PC-9 (cell line): Measurements from ENCODE around the gene CDAN1. TPM values are rescaled to one million over a fixed set of nuclear protein-coding genes. Genes with fewer than 3 reads are reported as not detected.

Experiments used
- Bru-seq: library from RNA; stranded (reverse); fragments of 400-500 nt; gene quantifications from one replicate; lab custom pipeline; 2021; lab: Mats Ljungman, UMichigan
- BruChase-seq, 2 experiments: library from RNA; stranded (reverse); fragments of 400-500 nt; gene quantifications; one replicate each; lab custom pipeline; 2021; lab: Mats Ljungman, UMichigan
- BruUV-seq: library from RNA; stranded (reverse); fragments of 400-500 nt; replicated peaks from 2 replicates; lab custom pipeline; 2021; lab: Mats Ljungman, UMichigan
- CTCF ChIA-PET: fragments of 300-600 bp; sonication (Branson Sonifier 250); formaldehyde crosslinking; loops from one replicate; lab custom pipeline; 2022; ENCODE audit warnings: antibody characterized with exemption; lab: Charles Lee
- POLR2A ChIA-PET: fragments of 300-600 bp; sonication (Branson Sonifier 250); formaldehyde crosslinking; loops from one replicate; lab custom pipeline; 2022; ENCODE audit warnings: antibody characterized with exemption; ENCODE audit not compliant: unreplicated experiment; lab: Charles Lee
- DNase-seq, 2 experiments: peaks; one replicate each; pipeline versions ENCODE4 v3.0.0 to v3.0.0-alpha.2; 2015 to 2022; ENCODE audit warnings: mixed read lengths in 1 of 2
- H2AFZ ChIP-seq: fragments of 200-600 bp; sonication (generic); 2 replicates; pipeline ENCODE4 v1.8.1; 2017; ENCODE audit warnings: antibody characterized with exemption
- H3F3A ChIP-seq: fragments of 200-600 bp; sonication (generic); 2 replicates; pipeline ENCODE4 v1.8.1; 2017; ENCODE audit warnings: antibody characterized with exemption, mild to moderate bottlenecking, low read depth; ENCODE audit not compliant: insufficient read depth
- H3K27ac ChIP-seq: fragments of 200-600 bp; sonication (generic); 2 replicates; pipeline ENCODE4 v1.6.1; 2016; ENCODE audit warnings: mixed run types
- H3K27me3 ChIP-seq: fragments of 200-600 bp; sonication (generic); 2 replicates; pipeline ENCODE4 v1.6.1; 2016; ENCODE audit warnings: low read depth, mixed run types; ENCODE audit not compliant: insufficient read depth
- H3K36me3 ChIP-seq: fragments of 200-600 bp; sonication (generic); 2 replicates; pipeline ENCODE4 v1.6.1; 2016; ENCODE audit warnings: low read depth, mixed run types
- H3K4me1 ChIP-seq: fragments of 200-600 bp; sonication (generic); replicated peaks from 2 replicates; pipeline ENCODE4 v1.6.1; 2016; ENCODE audit warnings: mixed run types; ENCODE audit not compliant: insufficient read depth
- H3K4me2 ChIP-seq: fragments of 200-600 bp; sonication (generic); 2 replicates; pipeline ENCODE4 v1.6.1; 2017; ENCODE audit warnings: mixed run types
- H3K4me3 ChIP-seq: fragments of 200-600 bp; sonication (generic); 2 replicates; pipeline ENCODE4 v1.6.1; 2016; ENCODE audit warnings: mixed run types
- H3K79me2 ChIP-seq: fragments of 200-600 bp; sonication (generic); 2 replicates; pipeline ENCODE4 v1.6.1; 2017; ENCODE audit warnings: low read depth, mixed run types
- H3K9me2 ChIP-seq: fragments of 200-600 bp; sonication (generic); 2 replicates; pipeline ENCODE4 v1.8.1; 2017; ENCODE audit warnings: mild to moderate bottlenecking; ENCODE audit not compliant: insufficient read depth
- H3K9me3 ChIP-seq: fragments of 200-600 bp; sonication (generic); 2 replicates; pipeline ENCODE4 v1.8.1; 2016; ENCODE audit warnings: low read depth; ENCODE audit not compliant: insufficient read depth
- H4K20me1 ChIP-seq: fragments of 200-600 bp; sonication (generic); 2 replicates; pipeline ENCODE4 v1.8.1; 2017; ENCODE audit not compliant: insufficient read depth
- EZH2 ChIP-seq: fragments of 200-600 bp; sonication (generic); IDR thresholded peaks from 2 replicates; pipeline ENCODE4 v1.8.0; 2017; ENCODE audit warnings: antibody characterized with exemption, low read depth
- intact Hi-C: fragments of 100-400 bp; cut with micrococcal nuclease; formaldehyde crosslinking; loops from one replicate; pipeline ENCODE4 v1.10.0; 2022; ENCODE audit not compliant: unreplicated experiment
- long read RNA-seq: library from polyadenylated mRNA; stranded (forward); transcript quantifications from one replicate; pipeline ENCODE4 v2.0.0, GENCODE V29; 2022
- total RNA-seq: library from RNA; stranded (reverse); gene quantifications from 2 replicates; pipeline ENCODE4 v1.2.3, GENCODE V29; 2021
- TF ChIP-seq, protein P1 (sequence below): fragments of 200-600 bp; sonication (generic); conservative IDR thresholded peaks from 2 replicates; pipeline ENCODE4 v1.6.1; 2017; ENCODE audit warnings: mixed run types, antibody characterized with exemption, mild to moderate bottlenecking, moderate library complexity

Gene CDAN1, protein sequence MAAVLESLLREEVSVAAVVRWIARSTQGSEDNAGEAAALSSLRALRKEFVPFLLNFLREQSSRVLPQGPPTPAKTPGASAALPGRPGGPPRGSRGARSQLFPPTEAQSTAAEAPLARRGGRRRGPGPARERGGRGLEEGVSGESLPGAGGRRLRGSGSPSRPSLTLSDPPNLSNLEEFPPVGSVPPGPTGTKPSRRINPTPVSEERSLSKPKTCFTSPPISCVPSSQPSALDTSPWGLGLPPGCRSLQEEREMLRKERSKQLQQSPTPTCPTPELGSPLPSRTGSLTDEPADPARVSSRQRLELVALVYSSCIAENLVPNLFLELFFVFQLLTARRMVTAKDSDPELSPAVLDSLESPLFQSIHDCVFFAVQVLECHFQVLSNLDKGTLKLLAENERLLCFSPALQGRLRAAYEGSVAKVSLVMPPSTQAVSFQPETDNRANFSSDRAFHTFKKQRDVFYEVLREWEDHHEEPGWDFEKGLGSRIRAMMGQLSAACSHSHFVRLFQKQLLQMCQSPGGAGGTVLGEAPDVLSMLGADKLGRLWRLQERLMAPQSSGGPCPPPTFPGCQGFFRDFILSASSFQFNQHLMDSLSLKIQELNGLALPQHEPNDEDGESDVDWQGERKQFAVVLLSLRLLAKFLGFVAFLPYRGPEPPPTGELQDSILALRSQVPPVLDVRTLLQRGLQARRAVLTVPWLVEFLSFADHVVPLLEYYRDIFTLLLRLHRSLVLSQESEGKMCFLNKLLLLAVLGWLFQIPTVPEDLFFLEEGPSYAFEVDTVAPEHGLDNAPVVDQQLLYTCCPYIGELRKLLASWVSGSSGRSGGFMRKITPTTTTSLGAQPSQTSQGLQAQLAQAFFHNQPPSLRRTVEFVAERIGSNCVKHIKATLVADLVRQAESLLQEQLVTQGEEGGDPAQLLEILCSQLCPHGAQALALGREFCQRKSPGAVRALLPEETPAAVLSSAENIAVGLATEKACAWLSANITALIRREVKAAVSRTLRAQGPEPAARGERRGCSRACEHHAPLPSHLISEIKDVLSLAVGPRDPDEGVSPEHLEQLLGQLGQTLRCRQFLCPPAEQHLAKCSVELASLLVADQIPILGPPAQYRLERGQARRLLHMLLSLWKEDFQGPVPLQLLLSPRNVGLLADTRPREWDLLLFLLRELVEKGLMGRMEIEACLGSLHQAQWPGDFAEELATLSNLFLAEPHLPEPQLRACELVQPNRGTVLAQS
- total RNA-seq (19.2 and 23.4 TPM in 2 replicates), Bru-seq, nascent RNA (percentile 60 among the genes with signal in this experiment), BruChase-seq, experiment 1, labeled RNA remaining after a 2-hour chase (percentile 68 among the genes with signal in this experiment), BruChase-seq, experiment 2, labeled RNA remaining after a 6-hour chase (percentile 67 among the genes with signal in this experiment)
- long read RNA-seq, full-length matches to known transcripts: 1 of 9 reads
- long read RNA-seq, partial matches to known transcripts: 1 of 9 reads
- long read RNA-seq, other reads (novel, unspliced or antisense): 7 of 9 reads

DNA sequence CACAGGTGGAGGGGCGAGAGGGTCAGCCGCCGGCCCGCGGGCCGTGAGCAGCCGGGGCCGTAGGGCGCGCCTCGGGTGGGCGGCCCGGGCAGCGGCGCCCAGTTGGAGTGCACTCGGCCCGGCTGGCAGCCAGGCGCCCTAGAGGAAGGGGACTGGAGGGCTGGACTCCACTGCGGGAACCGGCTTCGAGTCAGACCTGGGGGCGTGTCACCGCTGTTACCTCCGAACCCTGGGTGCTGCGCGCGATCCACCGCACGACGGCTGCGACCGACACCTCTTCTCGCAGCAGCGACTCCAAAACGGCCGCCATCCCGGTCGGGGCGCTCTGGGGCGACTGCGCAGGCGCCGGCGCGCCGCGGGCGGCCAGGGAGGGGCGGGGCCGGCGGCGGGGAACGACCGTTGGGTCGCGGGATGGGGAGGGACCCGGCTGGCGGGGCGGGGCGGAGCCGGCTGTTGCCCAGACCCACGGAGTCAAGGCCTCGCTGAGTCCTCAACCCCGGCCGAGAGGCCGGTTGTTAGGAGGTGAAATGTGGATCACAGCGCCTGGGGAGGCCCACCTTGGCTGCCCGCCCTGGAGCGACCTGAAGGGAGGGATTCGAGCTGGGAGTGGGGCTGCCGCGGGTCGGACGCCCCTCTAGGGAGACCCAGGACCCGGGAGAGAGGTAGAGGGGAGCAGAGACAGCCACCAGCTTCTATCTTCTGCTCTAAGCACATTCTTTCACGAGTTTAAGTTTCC is at the start of gene CDAN1:
Gene CDAN1 (minus strand): TSS at position 336 of the 736 bp plus-strand sequence. CDS start 26 bp downstream, at position 310.
- Histone ChIP-seq H3K4me2 (peak within 1 kb of the TSS; percentile 84), H2AFZ (peak within 1 kb of the TSS; percentile 88)
- CTCF ChIA-PET: interaction anchor here (0.5 to 0.9 kb wide), 3 partner anchors 141 to 1040 kb away, joined by 3 to 11 read pairs (median 5); no protein-coding TSS in a partner anchor

DNA sequence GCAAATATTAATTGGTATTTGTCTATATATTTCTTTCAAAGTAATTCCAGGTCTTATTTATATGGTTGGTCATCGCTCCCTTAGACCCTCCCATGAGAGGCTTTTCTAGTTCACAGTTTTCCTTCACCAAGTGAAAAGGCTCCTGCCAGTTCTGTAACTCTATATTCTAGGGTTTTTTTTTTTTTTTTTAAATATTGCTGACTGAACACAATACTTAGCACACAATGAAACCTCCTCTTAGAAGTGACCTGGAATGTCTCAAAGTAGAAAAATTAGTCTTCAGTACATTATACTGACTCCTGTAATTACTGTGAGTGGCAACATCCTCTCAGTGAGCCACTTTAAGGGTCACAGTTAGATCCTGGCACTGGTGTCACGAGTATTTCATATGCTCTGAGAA is 48.6 kb upstream of the CDAN1 start:
- ChIA-PET POLR2A (no interaction called here), CTCF (interaction anchor here (0.6 kb wide), 1 partner anchor 28 kb away, joined by 7 read pairs; no protein-coding TSS in a partner anchor)
- Histone ChIP-seq H2AFZ (no peak overlapping the region), H3K36me3 (no peaks in the 10 kb centered on the region), H4K20me1 (no peaks in the 10 kb centered on the region), H3K4me2 (no peak overlapping the region), H3F3A (no peaks in the 10 kb centered on the region), H3K9me2 (no peaks in the 10 kb centered on the region), H3K4me3 (no peak overlapping the region), H3K4me1 (no peaks in the 10 kb centered on the region), H3K27me3 (no peaks in the 10 kb centered on the region), H3K27ac (no peak overlapping the region), H3K79me2 (no peaks in the 10 kb centered on the region), H3K9me3 (no peaks in the 10 kb centered on the region)
- BruUV-seq: no TSS peak
- intact Hi-C loops: no loop called here
- no peak for DNase-seq
- TF ChIP-seq, protein P1, sequence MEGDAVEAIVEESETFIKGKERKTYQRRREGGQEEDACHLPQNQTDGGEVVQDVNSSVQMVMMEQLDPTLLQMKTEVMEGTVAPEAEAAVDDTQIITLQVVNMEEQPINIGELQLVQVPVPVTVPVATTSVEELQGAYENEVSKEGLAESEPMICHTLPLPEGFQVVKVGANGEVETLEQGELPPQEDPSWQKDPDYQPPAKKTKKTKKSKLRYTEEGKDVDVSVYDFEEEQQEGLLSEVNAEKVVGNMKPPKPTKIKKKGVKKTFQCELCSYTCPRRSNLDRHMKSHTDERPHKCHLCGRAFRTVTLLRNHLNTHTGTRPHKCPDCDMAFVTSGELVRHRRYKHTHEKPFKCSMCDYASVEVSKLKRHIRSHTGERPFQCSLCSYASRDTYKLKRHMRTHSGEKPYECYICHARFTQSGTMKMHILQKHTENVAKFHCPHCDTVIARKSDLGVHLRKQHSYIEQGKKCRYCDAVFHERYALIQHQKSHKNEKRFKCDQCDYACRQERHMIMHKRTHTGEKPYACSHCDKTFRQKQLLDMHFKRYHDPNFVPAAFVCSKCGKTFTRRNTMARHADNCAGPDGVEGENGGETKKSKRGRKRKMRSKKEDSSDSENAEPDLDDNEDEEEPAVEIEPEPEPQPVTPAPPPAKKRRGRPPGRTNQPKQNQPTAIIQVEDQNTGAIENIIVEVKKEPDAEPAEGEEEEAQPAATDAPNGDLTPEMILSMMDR: no peak
- TF ChIP-seq EZH2: no peak

More for the DNA sequence above, at the start of gene CDAN1:
- DNase-seq: peak; percentile 42 to 90
- H3K27me3 ChIP-seq: no peaks in the 10 kb centered on the region
- no peaks in the 10 kb centered on the region for H3K9me3 ChIP-seq
- H4K20me1 ChIP-seq: no peaks in the 10 kb centered on the region
- intact Hi-C loops: loop anchor here (2.0 kb wide), 1 partner anchor 190 kb away; no protein-coding TSS in a partner anchor
- peak within 1 kb of the TSS; percentile 42; the same call in 1 of the 2 replicates for H3K27ac ChIP-seq
- BruUV-seq: no TSS peak
- POLR2A ChIA-PET: no interaction called here
- no peaks in the 10 kb centered on the region for H3K9me2 ChIP-seq
- H3K4me3 ChIP-seq: peak within 1 kb of the TSS; percentile 78
- H3K79me2 ChIP-seq: no peaks in the 10 kb centered on the region
- no peak for TF ChIP-seq EZH2
- TF ChIP-seq, protein P1: no peak
- no peaks in the 10 kb centered on the region for H3K4me1 ChIP-seq
- no peaks in the 10 kb centered on the region for H3F3A ChIP-seq
- no peaks in the 10 kb centered on the region for H3K36me3 ChIP-seq
